Measurements from ENCODE around the gene PTBP1. TPM values are rescaled to one million over a fixed set of nuclear protein-coding genes. Genes with fewer than 3 reads are reported as not detected.

The PTBP1 gene
- total RNA-seq, 1 donor from 2014 or later: 210 TPM

- Histone ChIP-seq H3K27ac (peak overlapping the region in 1 of 2 donors; percentile 32), H3K36me3 (no peaks in the 10 kb centered on the region), H3K4me1 (peaks cover 19 to 29% of the 10 kb centered on the region in 2 donors), H3K27me3 (no peaks in the 10 kb centered on the region), H3K9me3 (no peaks in the 10 kb centered on the region), H3K4me3 (peak overlapping the region in 1 of 2 donors; percentile 83)
- DNase-seq (ENCODE audit: low spot score in 2 of 2): no peak
- intact Hi-C loops (cut with DNase I): loop anchor here (5.0 kb wide), 2 partner anchors 117 to 223 kb away; partner anchors contain the start of genes BSG and R3HDM4
- TF ChIP-seq, protein P1, sequence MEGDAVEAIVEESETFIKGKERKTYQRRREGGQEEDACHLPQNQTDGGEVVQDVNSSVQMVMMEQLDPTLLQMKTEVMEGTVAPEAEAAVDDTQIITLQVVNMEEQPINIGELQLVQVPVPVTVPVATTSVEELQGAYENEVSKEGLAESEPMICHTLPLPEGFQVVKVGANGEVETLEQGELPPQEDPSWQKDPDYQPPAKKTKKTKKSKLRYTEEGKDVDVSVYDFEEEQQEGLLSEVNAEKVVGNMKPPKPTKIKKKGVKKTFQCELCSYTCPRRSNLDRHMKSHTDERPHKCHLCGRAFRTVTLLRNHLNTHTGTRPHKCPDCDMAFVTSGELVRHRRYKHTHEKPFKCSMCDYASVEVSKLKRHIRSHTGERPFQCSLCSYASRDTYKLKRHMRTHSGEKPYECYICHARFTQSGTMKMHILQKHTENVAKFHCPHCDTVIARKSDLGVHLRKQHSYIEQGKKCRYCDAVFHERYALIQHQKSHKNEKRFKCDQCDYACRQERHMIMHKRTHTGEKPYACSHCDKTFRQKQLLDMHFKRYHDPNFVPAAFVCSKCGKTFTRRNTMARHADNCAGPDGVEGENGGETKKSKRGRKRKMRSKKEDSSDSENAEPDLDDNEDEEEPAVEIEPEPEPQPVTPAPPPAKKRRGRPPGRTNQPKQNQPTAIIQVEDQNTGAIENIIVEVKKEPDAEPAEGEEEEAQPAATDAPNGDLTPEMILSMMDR (IDR thresholded peaks at IDR 0.05): no peak
Measured at GRCh38 chr19:795073-795611, 2.1 kb upstream of the PTBP1 start.

DNA sequence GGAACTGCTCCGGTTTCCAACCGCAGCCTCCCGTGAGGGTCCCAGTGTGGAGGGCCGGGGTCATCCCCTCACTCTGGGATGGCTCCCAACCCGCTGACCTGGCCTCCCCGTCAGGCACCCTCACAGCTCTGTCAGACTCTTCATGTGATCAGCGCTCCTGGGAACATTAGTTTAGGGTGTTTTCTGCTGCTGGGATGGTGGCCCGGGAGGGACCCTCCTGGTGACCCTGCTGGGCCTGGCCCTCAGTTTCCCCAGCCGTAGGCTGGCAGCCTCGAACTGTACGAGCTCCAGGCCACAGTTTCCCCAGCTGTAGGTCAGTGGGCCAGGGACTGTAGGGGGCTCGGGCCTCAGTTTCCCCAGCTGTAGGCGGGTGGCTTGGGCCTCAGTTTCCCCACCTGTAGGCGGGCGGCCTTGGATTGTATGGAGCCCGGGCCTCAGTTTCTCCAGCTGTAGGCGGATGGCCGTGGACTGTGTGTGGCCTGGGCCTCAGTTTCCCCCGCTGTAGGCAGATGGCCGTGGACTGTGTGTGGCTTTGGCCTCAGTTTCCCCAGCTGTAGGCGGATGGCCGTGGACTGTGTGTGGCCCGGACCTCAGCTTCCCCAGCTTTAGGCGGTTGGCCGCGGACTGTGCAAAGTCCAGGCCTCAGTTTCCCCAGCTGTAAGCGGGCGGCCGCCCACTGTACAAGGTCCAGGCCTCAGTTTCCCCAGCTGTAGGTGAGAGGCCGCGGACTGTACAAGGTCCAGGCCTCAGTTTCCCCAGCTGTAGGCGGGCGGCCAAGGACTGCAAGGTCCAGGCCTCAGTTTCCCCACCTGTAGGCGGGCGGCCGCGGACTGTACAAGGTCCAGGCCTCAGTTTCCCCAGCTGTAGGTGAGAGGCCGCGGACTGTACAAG is 1.3 kb upstream of the PTBP1 start:
- H3K4me1 ChIP-seq: peaks cover 27 to 37% of the 10 kb centered on the region in 2 donors
- H3K36me3 ChIP-seq: peaks cover 0 to 5% of the 10 kb centered on the region in 2 donors
- no peaks in the 10 kb centered on the region for H3K9me3 ChIP-seq
- peak overlapping the region; percentile 68 to 83 for H3K4me3 ChIP-seq
- H3K27ac ChIP-seq: peak overlapping the region in 1 of 2 donors; percentile 80
- DNase-seq (ENCODE audit: low spot score in 2 of 2): no peak
- no peaks in the 10 kb centered on the region for H3K27me3 ChIP-seq
- intact Hi-C loops (cut with DNase I): loop anchor here (2.0 to 5.0 kb wide), 4 partner anchors 116 to 265 kb away; partner anchors contain the start of genes BSG, CDC34, FSTL3 and R3HDM4
- TF ChIP-seq, protein P1 (IDR thresholded peaks at IDR 0.05): no peak

- peak overlapping the region; percentile 96 to 98 for H3K4me3 ChIP-seq
- intact Hi-C loops (cut with DNase I): loop anchor here (1.0 to 5.0 kb wide), 6 partner anchors 115 to 267 kb away; partner anchors contain the start of genes BSG, CDC34, FSTL3 and R3HDM4
- H3K27ac ChIP-seq: peak overlapping the region; percentile 84 to 99
- DNase-seq (ENCODE audit: low spot score in 2 of 2): peak in 1 of 2 donors; percentile 93
- no peaks in the 10 kb centered on the region for H3K9me3 ChIP-seq
- H3K27me3 ChIP-seq: no peaks in the 10 kb centered on the region
- TF ChIP-seq, protein P1 (IDR thresholded peaks at IDR 0.05): peak in 1 of 3 experiments; percentile 23
- H3K4me1 ChIP-seq: peaks cover 41 to 54% of the 10 kb centered on the region in 2 donors
- peaks cover 0 to 5% of the 10 kb centered on the region in 2 donors for H3K36me3 ChIP-seq
Measured at GRCh38 chr19:797528-798414, 519 bp downstream of the PTBP1 start.

DNA sequence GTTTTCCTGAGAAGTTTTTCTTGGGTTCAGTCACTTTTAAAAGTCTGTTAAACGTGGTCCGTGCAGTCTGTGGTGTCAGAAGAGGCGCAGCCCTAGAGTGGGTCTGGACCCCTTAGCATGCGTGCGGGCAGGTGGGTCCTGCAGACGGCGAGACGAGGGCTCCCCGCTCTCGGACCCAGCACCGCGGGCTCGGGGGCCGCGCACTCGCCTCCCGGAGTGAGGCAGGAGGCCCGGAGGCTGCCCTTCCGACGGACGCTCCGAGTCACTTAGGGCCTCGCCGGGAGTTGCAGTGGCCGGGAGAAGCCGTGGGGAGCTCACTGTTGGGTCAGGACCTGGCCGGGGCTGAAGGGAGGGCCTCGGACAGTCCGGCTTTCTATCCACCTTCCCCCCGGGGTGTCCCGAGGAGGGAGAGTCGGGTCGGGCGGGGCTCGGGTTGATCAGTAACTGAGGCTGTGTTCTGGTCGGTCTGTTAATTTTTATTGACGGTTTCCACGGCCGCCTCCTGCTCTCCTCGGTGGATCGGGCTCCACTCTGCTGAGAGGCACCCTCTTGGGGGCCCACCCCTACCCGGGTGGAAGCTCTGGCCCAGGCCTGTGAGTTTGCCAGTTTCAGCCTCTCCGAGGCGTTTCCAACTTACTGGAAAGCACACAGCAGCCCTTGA is 1.3 kb downstream of the PTBP1 start:
- intact Hi-C loops (cut with DNase I): loop anchor here (5.0 kb wide), 2 partner anchors 114 to 226 kb away; partner anchors contain the start of genes BSG and R3HDM4
- H3K4me1 ChIP-seq: peaks cover 41 to 59% of the 10 kb centered on the region in 2 donors
- no peak for DNase-seq (ENCODE audit: low spot score in 2 of 2)
- TF ChIP-seq, protein P1 (IDR thresholded peaks at IDR 0.05): no peak
- H3K4me3 ChIP-seq: peak overlapping the region; percentile 96 to 98
- H3K27ac ChIP-seq: peak overlapping the region; percentile 84 to 99
- no peaks in the 10 kb centered on the region for H3K9me3 ChIP-seq
- peaks cover 5 to 9% of the 10 kb centered on the region in 2 donors for H3K36me3 ChIP-seq
- no peaks in the 10 kb centered on the region for H3K27me3 ChIP-seq
